Activated CD4-positive, CD25-positive, alpha-beta regulatory T cell (primary cell): ENCODE measurements around the gene FEZF2.

Experiments
- DNase-seq, 4 experiments: peaks; one replicate each; lab custom pipeline; 2025; lab: John Stamatoyannopoulos, UW

FEZF2 gene

DNA sequence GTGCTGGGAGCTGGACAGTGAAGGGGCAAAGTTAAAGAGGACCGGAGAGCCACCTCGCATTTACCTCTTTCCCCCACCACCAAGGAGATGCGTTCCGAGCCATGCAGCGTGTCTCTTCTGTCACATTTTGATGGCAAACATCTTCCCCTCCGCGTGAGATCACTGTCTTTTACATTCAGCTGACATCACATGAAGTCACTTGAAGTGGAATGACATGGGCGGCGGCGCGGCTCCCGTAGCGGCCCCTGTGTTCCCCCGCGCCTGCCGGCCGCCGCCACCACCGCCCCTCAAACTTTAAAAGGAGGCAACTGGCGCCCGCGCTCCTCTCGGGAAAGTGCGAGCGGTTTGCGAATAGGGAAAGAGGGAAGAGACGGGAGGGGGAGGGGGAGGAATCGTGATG is at the start of gene FEZF2:
Gene FEZF2, minus strand, starts transcription at position 336 of the 400 bp plus-strand sequence. CDS start 682 bp downstream, outside the sequence.
- no peak for DNase-seq

GRCh38 chr3:62421207-62421606 is 47.9 kb upstream of the FEZF2 start:
- no peak for DNase-seq

DNA sequence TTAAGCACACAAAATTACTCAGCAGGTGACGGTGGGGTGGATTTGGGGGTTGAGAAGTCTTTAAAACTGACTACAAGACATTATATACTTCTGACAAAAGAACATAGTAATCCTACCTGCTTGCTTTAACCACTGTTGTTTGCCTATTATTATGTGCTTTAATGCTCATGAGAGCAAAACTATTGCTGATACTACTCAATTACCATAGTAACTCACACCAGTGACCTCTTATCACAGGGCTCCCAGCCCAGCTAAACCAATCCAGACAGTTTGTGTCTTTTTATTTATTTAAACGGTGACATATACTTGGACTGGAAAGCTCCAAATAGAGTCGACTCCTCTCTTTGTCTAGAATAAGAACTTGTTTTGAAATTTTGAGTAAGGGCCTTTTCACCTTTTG is 42.8 kb upstream of the FEZF2 start:
- DNase-seq = no peak

GRCh38 chr3:62415312-62415801 is 42.0 kb upstream of the FEZF2 start:
- no peak for DNase-seq

GRCh38 chr3:62414786-62415185 is 41.4 kb upstream of the FEZF2 start:
- no peak for DNase-seq

DNA sequence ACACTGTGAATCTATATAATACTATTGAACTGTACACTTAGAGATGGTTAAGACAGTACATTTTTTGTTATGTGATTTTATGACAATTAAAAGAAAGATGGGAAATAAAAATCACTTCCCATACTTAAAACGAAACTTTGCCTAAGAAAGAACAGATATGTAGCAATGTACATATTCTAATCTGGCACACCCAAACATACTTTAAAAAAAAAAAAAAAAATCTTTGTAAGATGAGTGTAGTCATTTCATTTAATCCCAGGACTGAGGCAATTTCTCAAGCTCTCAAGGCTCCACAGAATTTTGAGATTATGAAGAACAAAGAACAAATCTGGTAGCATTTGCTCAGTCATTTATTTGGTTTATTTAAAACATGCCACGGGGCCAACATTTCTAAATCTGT is 40.3 kb upstream of the FEZF2 start:
- no peak for DNase-seq

- no peak for DNase-seq
Observed at GRCh38 chr3:62406945-62407344, 33.6 kb upstream of the FEZF2 start.

- no peak for DNase-seq
Observed at GRCh38 chr3:62405566-62405965, 32.2 kb upstream of the FEZF2 start.

DNA sequence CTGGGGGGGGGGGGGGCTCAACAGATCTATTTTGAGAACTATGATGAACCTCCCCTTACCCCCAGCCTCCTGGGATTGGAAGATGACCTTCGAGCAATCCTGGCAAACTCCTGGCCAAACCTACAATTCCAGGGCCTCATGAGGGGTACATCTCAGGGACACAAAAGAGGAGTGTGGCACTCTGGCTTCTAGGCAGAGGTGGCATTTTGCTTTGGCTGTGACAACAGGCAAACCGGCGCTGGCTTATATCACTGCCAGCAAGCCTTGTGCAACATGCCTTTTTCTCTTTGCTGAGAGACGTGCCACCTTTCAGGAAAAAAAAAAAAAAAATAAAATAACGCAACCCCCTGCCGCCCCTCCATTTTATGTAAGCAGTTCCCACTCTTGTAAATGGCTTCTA is 31.8 kb upstream of the FEZF2 start:
- DNase-seq = no peak

- DNase-seq = no peak
Observed at GRCh38 chr3:62404321-62404720, 31.0 kb upstream of the FEZF2 start.

- DNase-seq = no peak
Observed at GRCh38 chr3:62403765-62404164, 30.4 kb upstream of the FEZF2 start.

GRCh38 chr3:62392626-62393292 is 19.4 kb upstream of the FEZF2 start:
- no peak for DNase-seq

DNA sequence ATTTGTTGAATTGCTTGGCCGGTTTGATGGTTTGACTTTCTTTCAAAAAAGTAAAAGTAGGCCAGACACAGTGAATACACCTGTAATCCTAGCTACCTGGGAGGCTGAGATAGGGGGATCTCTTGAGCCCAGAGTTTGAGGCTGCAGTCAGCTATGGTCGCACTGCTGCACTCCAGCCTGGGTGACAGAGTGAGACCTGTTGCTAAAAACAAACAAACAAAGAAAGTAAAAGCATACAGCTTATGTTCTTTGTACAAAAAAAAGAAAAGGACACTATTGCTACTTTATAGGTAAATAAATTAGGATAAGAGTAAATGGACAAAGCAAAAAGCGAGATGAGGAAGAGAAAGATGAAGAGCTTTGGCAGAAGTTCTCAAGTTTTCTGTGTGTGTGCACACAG is 13.9 kb upstream of the FEZF2 start:
- no peak for DNase-seq

- no peak for DNase-seq
Observed at GRCh38 chr3:62379321-62379798, 6.0 kb upstream of the FEZF2 start.

- DNase-seq = no peak
Observed at GRCh38 chr3:62378921-62379320, 5.6 kb upstream of the FEZF2 start.

- DNase-seq = no peak
Observed at GRCh38 chr3:62378311-62378789, 5.0 kb upstream of the FEZF2 start.

DNA sequence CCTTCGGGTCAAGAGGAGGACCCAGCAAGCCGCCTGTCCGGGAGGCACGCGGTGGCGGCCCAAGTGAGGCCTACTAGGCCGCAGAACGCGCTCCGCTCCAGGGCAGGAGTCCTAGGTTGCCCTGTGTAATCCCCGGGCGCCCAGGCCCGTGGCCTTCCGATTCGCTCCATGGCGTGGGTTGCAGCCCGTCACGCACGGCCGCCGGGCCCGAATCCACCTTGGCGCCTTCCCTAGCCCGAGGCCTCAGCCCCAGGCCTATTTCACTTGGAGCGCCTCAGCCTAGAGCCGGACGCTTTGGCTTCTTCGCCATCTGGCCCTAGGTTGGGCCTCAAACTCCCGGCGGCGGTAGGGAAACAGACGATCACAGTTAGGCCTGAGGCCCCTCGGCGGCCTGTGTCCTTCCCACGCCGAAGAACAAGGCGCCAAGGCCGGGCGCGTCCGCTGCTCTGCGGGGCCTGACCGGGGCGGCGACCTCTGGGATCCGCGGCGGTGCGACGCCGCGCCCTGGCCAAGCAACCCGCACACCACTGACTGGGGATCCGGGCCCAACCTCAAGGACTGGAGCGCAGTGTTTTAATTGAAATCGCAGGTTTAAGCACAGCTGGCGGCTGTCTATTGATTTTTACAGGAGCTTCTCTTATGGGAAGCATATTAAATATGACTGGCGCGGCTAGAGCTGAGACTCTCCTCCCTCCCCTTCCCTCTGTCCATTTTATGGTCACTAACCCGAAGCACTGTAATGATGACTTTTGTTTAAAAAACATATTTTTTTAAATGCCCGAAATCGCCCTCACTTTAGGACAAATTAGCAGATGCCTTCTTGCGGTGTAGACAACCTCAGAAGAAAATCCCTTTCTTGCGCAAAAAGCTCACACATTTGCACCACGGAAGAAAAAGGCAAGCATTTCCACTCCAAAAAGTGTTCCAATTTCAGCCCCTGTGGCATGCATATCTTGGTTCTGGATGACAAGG is 3.8 kb upstream of the FEZF2 start:
- DNase-seq = no peak

GRCh38 chr3:62376454-62376720 is 3.0 kb upstream of the FEZF2 start:
- no peak for DNase-seq

DNA sequence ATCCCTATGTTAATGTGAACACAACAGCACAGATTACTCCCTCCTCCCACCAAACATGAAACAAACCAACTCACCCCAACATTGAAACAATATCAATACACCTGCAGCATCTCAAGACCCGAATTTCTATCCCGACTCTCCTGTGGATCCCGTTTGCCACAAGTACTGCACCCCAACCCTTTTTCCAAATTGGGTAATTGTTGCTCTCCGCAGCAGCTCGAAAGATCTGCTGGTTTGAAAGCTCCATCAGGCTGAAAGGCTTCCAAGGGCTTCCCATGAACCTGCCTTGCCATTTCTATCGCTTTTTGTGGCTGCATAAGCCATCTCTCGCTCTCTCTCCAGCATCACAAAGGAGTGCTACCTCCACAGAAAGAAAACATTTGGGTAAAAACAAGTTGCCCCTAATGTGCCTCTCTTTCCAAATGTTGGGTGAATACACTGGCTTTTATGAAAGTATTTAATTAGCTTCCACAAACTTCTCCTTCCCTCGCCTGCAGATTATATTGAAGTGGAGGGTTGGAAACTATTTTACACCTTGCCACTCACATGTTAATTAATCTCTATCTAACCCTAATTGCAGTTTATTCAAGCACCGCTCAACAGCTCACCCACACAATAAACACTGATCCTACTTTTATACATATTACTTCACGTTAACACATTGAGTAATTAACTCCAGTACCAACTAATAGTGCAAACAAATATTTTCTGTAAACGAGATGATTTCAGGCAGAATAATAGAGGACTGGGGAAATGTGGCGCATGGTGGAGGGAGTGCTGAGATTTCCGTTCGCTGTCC is 2.5 kb upstream of the FEZF2 start:
- DNase-seq = no peak

- no peak for DNase-seq
Observed at GRCh38 chr3:62374341-62375218, 1.2 kb upstream of the FEZF2 start.

DNA sequence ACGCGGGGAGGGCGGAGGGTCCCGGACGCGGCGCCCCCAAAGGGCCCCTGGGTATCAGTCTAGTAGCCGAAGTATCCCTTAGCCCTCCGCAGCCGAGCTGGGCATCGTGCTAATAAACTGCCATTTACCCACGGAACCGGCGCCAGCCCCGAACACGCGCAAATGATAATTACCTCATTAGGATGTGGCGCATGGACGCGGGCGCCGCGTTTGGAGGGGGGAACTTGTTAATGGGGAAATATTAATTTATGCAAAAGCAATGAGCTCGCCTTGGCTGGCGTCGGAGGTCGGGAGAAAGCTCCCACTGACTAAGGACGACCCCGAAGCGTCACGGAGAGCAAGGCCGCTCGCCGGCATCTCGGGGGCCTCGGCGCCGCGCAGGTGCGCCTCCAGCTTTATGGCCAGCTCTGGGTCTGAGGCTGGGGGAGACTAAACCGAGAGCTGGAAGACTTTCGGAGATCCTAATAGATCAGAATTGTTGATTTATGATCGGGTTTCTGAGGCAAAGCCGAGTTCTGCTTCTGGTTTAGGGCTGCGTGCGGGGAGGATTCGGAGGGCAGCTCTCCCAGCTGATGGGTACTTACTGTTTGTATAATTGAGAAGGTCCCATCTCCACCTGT is 474 bp upstream of the FEZF2 start:
- DNase-seq = no peak
